Esophagus muscularis mucosa (tissue), 3 donors: ENCODE data around the gene RASA1.

ENCODE experiments used
- CTCF ChIP-seq, 3 experiments: fragments of 200-600 bp in 2 of 3; fragments of 450-650 bp in 1 of 3; sonication (generic) in 2 of 3; IDR thresholded peaks; one replicate each; pipeline ENCODE4 v1.5.1; 2017 to 2019; ENCODE audit warnings: antibody characterized with exemption in 3 of 3, mild to moderate bottlenecking in 2 of 3, moderate library complexity in 1 of 3
- POLR2AphosphoS5 ChIP-seq, 2 donors: sonication (generic); formaldehyde crosslinking; IDR thresholded peaks; one replicate each; pipeline ENCODE4 v1.6.1; 2017; ENCODE audit warnings: antibody characterized with exemption in 2 of 2

DNA sequence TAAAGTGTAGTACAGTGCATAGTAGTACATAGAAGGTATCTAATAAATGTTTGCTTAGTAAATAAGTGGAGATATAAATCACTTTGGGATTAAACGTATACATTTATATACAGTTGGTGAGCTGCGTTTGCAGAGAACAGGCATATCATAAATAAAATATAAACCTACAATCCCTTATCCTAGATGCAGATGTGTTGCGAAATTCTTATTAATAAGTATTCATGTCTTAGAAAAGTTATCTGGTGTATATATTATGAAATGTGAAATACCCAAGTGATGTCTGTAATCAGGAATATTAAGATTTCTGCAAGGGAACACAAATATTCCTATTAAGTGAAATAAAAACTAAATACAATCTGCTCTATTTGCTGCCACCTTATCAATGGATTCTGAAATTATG lies 136.2 kb downstream of the RASA1 start:
- TF ChIP-seq CTCF (IDR thresholded peaks at IDR 0.05) (no peak), POLR2AphosphoS5 (IDR thresholded peaks at IDR 0.05) (no peak)
